GM12892 (cell line): ENCODE data around the gene HCN2.

ENCODE experiments used
- DNase-seq: peaks from one replicate; pipeline ENCODE4 v3.0.0; 2011; ENCODE audit not compliant: insufficient read length
- FAIRE-seq: peaks from 2 replicates; lab custom pipeline; 2011; peaks lifted over from hg19 to GRCh38; lab: Jason Lieb, UNC
- POLR2A ChIP-seq: IDR thresholded peaks from 2 replicates; pipeline ENCODE4 v1.6.1; 2011; ENCODE audit warnings: low read depth, low read length, control low read depth
- POLR2AphosphoS5 ChIP-seq: IDR thresholded peaks from 2 replicates; pipeline ENCODE4 v1.6.1; 2011; ENCODE audit warnings: low read depth, low read length, control low read depth
- TAF1 ChIP-seq: IDR thresholded peaks from 2 replicates; pipeline ENCODE4 v1.6.1; 2011; ENCODE audit warnings: low read depth, mild to moderate bottlenecking, control low read depth, low read length, borderline replicate concordance

Gene HCN2

GRCh38 chr19:660793-661426, 71.2 kb downstream of the HCN2 start:
- no peak for TF ChIP-seq POLR2A
- no peak for TF ChIP-seq POLR2AphosphoS5
- TF ChIP-seq TAF1 = no peak
- DNase-seq = no peak
- FAIRE-seq = no peak

GRCh38 chr19:661427-662196, 71.9 kb downstream of the HCN2 start:
- no peak for TF ChIP-seq TAF1
- TF ChIP-seq POLR2A = peak; percentile 43; the same call in 1 of the 2 replicates
- peak; percentile 35; the same call in 1 of the 2 replicates for TF ChIP-seq POLR2AphosphoS5
- DNase-seq (peak; percentile 84), FAIRE-seq (no peak)

GRCh38 chr19:662207-662961, 72.7 kb downstream of the HCN2 start:
- FAIRE-seq (peak; percentile 96), DNase-seq (peak; percentile 70)
- peak; percentile 50; the same call in 1 of the 2 replicates for TF ChIP-seq POLR2A
- no peak for TF ChIP-seq TAF1
- peak; percentile 24; the same call in 1 of the 2 replicates for TF ChIP-seq POLR2AphosphoS5

GRCh38 chr19:662962-663681, 73.4 kb downstream of the HCN2 start, which contains the start of gene RNF126:
TSS of gene RNF126 (minus strand) at chr19:663214. CDS start at chr19:663121, 93 bp downstream.
- DNase-seq (peak; percentile 97), FAIRE-seq (peak; percentile 99)
- TF ChIP-seq TAF1 (no peak; the same call in 1 of the 2 replicates), POLR2AphosphoS5 (peak; percentile 41; the same call in 1 of the 2 replicates), POLR2A (peak; percentile 77; the same call in 1 of the 2 replicates)

GRCh38 chr19:663682-664117, 74.0 kb downstream of the HCN2 start:
- DNase-seq (no peak), FAIRE-seq (no peak)

GRCh38 chr19:664913-665443, 75.3 kb downstream of the HCN2 start:
- FAIRE-seq (peak; percentile 73), DNase-seq (peak; percentile 86)
- TF ChIP-seq POLR2AphosphoS5 (no peak), POLR2A (no peak), TAF1 (no peak)

More at GRCh38 chr19:663682-664117, 74.0 kb downstream of the HCN2 start:
- TF ChIP-seq POLR2AphosphoS5 (no peak), TAF1 (no peak), POLR2A (no peak)
